Lung (tissue), 12 donors: ENCODE data around the gene SWAP70. TPM values are rescaled to one million over a fixed set of nuclear protein-coding genes. Genes with fewer than 3 reads are reported as not detected.

Experiments used
- ATAC-seq: fragments of 200-7000 bp; cut with Tn5 transposase; one replicate; pipeline ENCODE4 v1.9.1; 2020; ENCODE audit warnings: moderate number of reproducible peaks; ENCODE audit not compliant: insufficient read depth, low FRiP score
- DNase-seq, 3 donors: peaks; one replicate each; pipeline ENCODE4 v3.0.0-alpha.2; 2013 to 2017
- H3K27ac ChIP-seq, 2 donors: one replicate each; pipeline ENCODE4 v1.5.1; 2013; ENCODE audit warnings: mild to moderate bottlenecking in 2 of 2, moderate library complexity in 2 of 2, control low read depth in 1 of 2, inconsistent platforms in 1 of 2, low read depth in 1 of 2, low read length in 1 of 2
- H3K27me3 ChIP-seq, 3 donors: one replicate each; pipeline ENCODE4 v1.5.1; 2013; ENCODE audit warnings: low read length in 2 of 3; ENCODE audit not compliant: control insufficient read depth in 3 of 3, insufficient read depth in 3 of 3
- H3K36me3 ChIP-seq, 4 donors: one replicate each; pipeline ENCODE4 v1.5.1; 2013; ENCODE audit warnings: low read length in 4 of 4, mild to moderate bottlenecking in 1 of 4, moderate library complexity in 1 of 4; ENCODE audit not compliant: control insufficient read depth in 4 of 4, insufficient read depth in 4 of 4
- H3K4me1 ChIP-seq, 5 donors: one replicate each; pipeline ENCODE4 v1.5.1; 2013; ENCODE audit warnings: low read length in 5 of 5, mild to moderate bottlenecking in 2 of 5, moderate library complexity in 1 of 5; ENCODE audit not compliant: control insufficient read depth in 5 of 5, insufficient read depth in 5 of 5
- H3K4me3 ChIP-seq: one replicate; pipeline ENCODE4 v1.5.1; 2013; ENCODE audit warnings: mild to moderate bottlenecking, control low read depth, moderate library complexity
- H3K9ac ChIP-seq, 2 donors: one replicate each; pipeline ENCODE4 v1.5.1; 2013; ENCODE audit warnings: low read length in 2 of 2, control low read depth in 1 of 2; ENCODE audit not compliant: insufficient read depth in 1 of 2
- H3K9me3 ChIP-seq, 4 donors: one replicate each; pipeline ENCODE4 v1.5.1; 2013; ENCODE audit warnings: low read length in 3 of 4, mild to moderate bottlenecking in 1 of 4, moderate library complexity in 1 of 4; ENCODE audit not compliant: control insufficient read depth in 4 of 4, insufficient read depth in 3 of 4
- WGBS, 2 donors: extraction: QIAGEN DNeasy Blood & Tissue Kit; methylation state at CpG; one replicate each; pipeline ENCODE4 v1.1.7; 2013; 5-methylcytosine and 5-hydroxymethylcytosine counted together
- polyA plus RNA-seq, 2 donors: library from polyadenylated mRNA; stranded (reverse); fragments of 200-250 nt; gene quantifications; one replicate each; pipeline ENCODE4 v1.2.1, GENCODE V29; 2013
- total RNA-seq, 2 donors: library from RNA; depleted of rRNA in 1 of 2; stranded (reverse); fragments of >200 nt in 1 of 2; gene quantifications; one replicate each; pipeline ENCODE4 v1.2.1, GENCODE V29; 2014 to 2021
- TF ChIP-seq, protein P1 (sequence below): IDR thresholded peaks from 2 replicates; pipeline ENCODE4 v1.5.1; 2012; ENCODE audit warnings: mild to moderate bottlenecking; ENCODE audit errors: control extremely low read depth, extremely low read depth
- donor health status: control.
- donor health status: control.
- donor health status: Bipolar disorder and iron deficiency.
- donor health status: healthy.
- donor health status: DM: yes; HTN: yes; CAD: no.

SWAP70 gene
- total and polyA plus RNA-seq, 4 donors = 14.9 to 44.8 (median 35.9) TPM

DNA sequence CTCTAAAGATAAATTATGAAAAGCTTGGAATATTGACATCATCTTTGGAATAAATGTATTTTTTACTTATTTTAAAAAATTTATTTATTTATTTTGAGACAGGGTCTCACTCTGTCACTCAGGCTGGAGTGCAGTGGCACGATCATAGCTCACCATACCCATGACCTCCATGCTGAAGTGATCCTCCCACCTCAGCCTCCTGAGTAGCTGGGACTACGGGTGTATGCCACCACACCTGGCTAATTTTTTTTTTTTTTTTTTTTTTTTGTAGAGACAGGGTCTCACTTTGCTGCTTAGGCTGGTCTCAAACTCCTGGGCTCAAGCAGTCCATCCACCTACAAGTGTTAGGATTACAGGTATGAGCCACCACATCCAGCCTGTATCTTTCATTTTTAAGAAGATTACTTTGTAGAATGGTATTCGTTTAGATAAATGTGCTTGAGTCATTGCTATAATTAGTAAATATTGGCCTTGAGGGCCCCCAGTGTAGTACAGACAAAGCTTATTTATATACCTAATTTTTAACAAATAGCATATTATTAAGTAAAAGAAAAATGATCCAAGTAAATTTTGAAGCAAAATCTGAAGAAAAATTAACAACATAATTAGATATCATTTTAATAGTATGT is 8.5 kb downstream of the SWAP70 start:
- no peaks in the 10 kb centered on the region for H3K36me3 ChIP-seq
- DNase-seq (no peak), ATAC-seq (no peak)
- peaks cover 0 to 2% (median 0%) of the 10 kb centered on the region in 5 donors for H3K4me1 ChIP-seq
- no peaks in the 10 kb centered on the region for H3K9me3 ChIP-seq
- TF ChIP-seq, protein P1, sequence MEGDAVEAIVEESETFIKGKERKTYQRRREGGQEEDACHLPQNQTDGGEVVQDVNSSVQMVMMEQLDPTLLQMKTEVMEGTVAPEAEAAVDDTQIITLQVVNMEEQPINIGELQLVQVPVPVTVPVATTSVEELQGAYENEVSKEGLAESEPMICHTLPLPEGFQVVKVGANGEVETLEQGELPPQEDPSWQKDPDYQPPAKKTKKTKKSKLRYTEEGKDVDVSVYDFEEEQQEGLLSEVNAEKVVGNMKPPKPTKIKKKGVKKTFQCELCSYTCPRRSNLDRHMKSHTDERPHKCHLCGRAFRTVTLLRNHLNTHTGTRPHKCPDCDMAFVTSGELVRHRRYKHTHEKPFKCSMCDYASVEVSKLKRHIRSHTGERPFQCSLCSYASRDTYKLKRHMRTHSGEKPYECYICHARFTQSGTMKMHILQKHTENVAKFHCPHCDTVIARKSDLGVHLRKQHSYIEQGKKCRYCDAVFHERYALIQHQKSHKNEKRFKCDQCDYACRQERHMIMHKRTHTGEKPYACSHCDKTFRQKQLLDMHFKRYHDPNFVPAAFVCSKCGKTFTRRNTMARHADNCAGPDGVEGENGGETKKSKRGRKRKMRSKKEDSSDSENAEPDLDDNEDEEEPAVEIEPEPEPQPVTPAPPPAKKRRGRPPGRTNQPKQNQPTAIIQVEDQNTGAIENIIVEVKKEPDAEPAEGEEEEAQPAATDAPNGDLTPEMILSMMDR = no peak
- no peaks in the 10 kb centered on the region for H3K27me3 ChIP-seq
- H3K9ac ChIP-seq = no peak overlapping the region
- no peak overlapping the region for H3K27ac ChIP-seq
- H3K4me3 ChIP-seq = no peak overlapping the region
- 79 to 93% methylated on average over 3 of the region's 3 CpGs for WGBS, 2 donors

DNA sequence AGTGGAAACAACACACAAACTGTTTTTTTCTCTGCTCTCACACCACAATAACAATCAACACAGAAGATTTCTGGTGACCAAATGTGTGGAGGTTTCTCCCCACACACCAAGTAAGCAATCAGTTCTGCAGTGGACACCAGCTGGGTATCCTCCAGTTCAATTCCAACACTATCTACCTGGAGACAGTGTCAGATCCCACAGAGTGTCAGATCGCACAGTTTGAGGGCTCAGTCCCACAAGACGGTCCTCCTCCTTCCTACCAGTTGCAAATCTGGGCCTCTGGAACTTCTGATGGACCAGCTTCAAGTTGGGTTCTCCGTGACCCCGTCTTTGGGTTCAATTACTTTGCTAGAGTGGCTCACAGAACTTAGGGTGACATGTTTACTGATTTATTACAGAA is 9.0 kb downstream of the SWAP70 start:
- ATAC-seq = no peak
- Histone ChIP-seq H3K36me3 (no peaks in the 10 kb centered on the region), H3K9ac (no peak overlapping the region), H3K4me3 (no peak overlapping the region), H3K4me1 (peaks cover 0 to 2% (median 0%) of the 10 kb centered on the region in 5 donors), H3K27ac (no peak overlapping the region), H3K9me3 (no peaks in the 10 kb centered on the region), H3K27me3 (no peaks in the 10 kb centered on the region)
- no peak for DNase-seq
- WGBS, 2 donors = 96 to 97% methylated on average over 4 of the region's 4 CpGs
- TF ChIP-seq, protein P1 = no peak

GRCh38 chr11:9675691-9676090 is 11.8 kb downstream of the SWAP70 start:
- 43 to 52% methylated on average over 3 of the region's 3 CpGs for whole genome bisulfite sequencing, 2 donors
- Histone ChIP-seq H3K4me3 (no peak overlapping the region), H3K4me1 (peaks cover 0 to 2% (median 0%) of the 10 kb centered on the region in 5 donors), H3K27ac (no peak overlapping the region), H3K9me3 (no peaks in the 10 kb centered on the region), H3K9ac (no peak overlapping the region), H3K36me3 (no peaks in the 10 kb centered on the region), H3K27me3 (no peaks in the 10 kb centered on the region)
- TF ChIP-seq, protein P1 = no peak
- DNase-seq = no peak
- no peak for ATAC-seq

DNA sequence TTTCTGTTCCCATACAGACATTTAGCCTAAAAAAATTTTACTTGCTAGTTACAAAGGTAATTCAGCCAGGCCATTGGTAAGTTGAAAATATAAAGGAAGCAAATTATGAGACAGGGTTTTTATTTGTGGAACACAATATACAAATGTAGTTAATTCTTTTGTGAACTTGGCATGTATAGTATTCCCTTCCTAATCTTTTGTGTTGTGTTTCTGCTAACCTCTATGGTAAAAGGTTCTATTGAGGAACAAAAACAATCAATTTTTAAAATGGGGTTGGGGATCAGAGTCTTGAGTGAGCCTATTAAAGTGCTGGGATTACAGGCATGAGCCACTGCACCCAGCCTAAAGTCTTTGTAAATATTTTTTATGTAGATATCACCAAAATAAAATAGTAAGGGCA is 14.1 kb downstream of the SWAP70 start:
- Histone ChIP-seq H3K9ac (no peak overlapping the region), H3K27me3 (no peaks in the 10 kb centered on the region), H3K4me3 (no peak overlapping the region), H3K9me3 (no peaks in the 10 kb centered on the region), H3K27ac (no peak overlapping the region), H3K4me1 (peaks cover 0 to 8% (median 0%) of the 10 kb centered on the region in 5 donors), H3K36me3 (no peaks in the 10 kb centered on the region)
- TF ChIP-seq, protein P1 = no peak
- DNase-seq = no peak
- ATAC-seq = no peak
